ENCODE data around the gene GLYR1. TPM values are rescaled to one million over a fixed set of nuclear protein-coding genes. Genes with fewer than 3 reads are reported as not detected.

GLYR1 gene
- polyA plus RNA-seq, 6 donors from 2014 or later, result 27.8 to 49.6 (median 37.3) TPM

DNA sequence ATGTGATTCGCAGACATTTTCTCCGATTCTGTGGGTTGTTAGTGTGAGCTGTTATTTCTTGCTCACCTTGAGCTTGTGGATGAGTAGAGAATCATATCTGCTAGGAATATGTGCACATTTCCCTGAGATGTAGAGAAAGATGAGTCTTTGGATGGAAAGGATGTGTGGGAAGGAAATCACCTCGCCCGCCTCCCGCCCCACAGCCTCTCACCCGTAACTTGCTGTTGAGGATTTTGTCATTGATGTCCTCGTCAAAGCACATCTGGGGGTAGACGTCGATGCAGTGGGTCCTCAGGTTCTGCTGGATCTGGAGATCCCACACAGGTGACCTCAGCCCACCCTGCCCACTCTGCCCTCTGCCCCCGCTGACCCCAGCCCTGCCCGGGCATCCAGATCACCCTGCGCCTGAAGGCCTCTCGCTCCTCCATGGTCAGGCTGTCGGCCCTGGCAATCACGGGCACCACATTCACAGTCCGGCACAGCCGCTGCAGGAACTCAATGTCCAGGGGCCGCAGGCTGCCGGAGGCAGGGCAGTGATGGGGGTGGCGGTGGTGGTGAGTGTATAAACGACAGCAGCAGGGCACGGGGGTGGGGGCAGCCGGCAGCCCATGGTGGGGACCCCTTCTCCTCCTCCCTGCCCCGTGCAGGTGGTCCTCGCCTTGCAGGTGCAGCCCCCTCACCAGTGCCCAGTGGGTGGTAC, 63.7 kb downstream of the GLYR1 start:
- no peak overlapping the region for H3K27ac Mint-ChIP-seq
- no peaks in the 10 kb centered on the region for H3K9me3 Mint-ChIP-seq
- ATAC-seq (ENCODE audit: low read depth in 2 of 2), result no peak
- peak overlapping the region in 1 of 8 donors; percentile 29 for H3K4me3 Mint-ChIP-seq
- no peaks in the 10 kb centered on the region for H3K36me3 Mint-ChIP-seq
- H3K4me1 Mint-ChIP-seq, result peaks cover 0 to 3% (median 0%) of the 10 kb centered on the region in 3 donors
- peaks cover 0 to 7% (median 0%) of the 10 kb centered on the region in 3 donors for H3K27me3 Mint-ChIP-seq
- no peak for DNase-seq

DNA sequence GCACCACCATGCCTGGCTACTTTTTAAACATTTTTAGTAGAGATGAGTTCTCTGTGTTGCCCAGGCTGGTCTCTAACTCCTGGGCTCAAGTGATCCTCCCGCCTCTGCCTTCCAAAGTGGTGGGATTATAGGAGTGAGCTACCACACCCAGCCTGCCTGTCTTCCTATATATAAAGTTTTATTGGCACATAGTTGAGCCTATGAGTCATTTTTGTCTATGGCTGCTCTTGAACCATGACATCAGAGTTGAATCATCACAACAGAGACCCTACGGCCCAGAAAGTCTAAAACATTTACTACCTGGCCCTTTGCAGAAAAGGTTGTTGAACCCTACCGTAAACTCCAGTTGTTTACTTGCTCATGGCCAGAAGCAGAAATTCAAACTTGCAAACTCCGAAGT, 66.9 kb downstream of the GLYR1 start:
- H3K27me3 Mint-ChIP-seq, result no peaks in the 10 kb centered on the region

GRCh38 chr16:4778050-4778392, 69.1 kb downstream of the GLYR1 start:
- Mint-ChIP-seq H3K36me3 (no peaks in the 10 kb centered on the region), H3K4me1 (peaks cover 0 to 2% (median 0%) of the 10 kb centered on the region in 3 donors), H3K27ac (no peak overlapping the region), H3K27me3 (no peaks in the 10 kb centered on the region), H3K4me3 (no peak overlapping the region), H3K9me3 (no peaks in the 10 kb centered on the region)
- ATAC-seq (ENCODE audit: low read depth in 2 of 2) (no peak), DNase-seq (no peak)

More for the DNA sequence above, 66.9 kb downstream of the GLYR1 start:
- H3K27ac Mint-ChIP-seq, result no peak overlapping the region
- ATAC-seq (ENCODE audit: low read depth in 2 of 2) (no peak), DNase-seq (no peak)
- H3K36me3 Mint-ChIP-seq, result no peaks in the 10 kb centered on the region
- H3K4me1 Mint-ChIP-seq, result peaks cover 0 to 3% (median 0%) of the 10 kb centered on the region in 3 donors
- H3K9me3 Mint-ChIP-seq, result no peaks in the 10 kb centered on the region
- no peak overlapping the region for H3K4me3 Mint-ChIP-seq

DNA sequence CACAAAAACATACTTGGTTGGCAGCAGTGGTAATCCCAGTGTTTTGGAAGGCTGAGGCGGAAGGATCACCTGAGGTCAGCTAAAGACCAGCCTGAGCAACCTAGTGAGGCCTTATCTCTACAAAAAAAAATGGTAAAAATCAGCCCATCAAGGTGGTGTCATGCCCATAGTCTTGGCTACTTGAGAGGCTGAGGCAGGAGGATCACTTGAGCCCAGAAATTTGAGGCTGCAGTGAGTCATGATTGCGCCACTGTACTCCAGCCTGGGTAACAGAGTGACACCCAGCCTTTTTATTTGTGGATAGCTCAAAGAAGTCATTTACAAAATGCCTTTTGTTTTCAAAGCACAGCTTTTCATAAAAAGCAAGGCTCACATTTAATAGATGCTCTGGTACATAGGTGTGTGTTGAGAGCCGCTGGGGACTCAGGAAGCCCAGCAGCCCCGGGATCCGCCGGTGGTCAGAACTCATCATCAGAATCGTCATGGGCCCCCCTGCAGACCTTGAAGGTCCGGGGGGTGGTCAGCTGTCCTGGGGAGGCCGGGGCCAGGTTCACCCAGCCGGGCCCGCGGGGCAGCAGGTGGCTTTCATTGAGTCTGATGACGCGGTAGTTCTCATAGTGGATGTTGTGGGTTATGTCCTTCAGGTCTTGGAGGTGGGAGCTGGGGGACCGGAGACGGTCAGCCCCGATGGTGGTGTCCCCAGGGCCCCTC, 69.6 kb downstream of the GLYR1 start:
- no peak overlapping the region for H3K4me3 Mint-ChIP-seq
- no peak overlapping the region for H3K27ac Mint-ChIP-seq
- ATAC-seq (ENCODE audit: low read depth in 2 of 2) (no peak), DNase-seq (no peak)
- H3K4me1 Mint-ChIP-seq, result no peaks in the 10 kb centered on the region
- H3K36me3 Mint-ChIP-seq, result no peaks in the 10 kb centered on the region
- H3K27me3 Mint-ChIP-seq, result no peaks in the 10 kb centered on the region
- no peaks in the 10 kb centered on the region for H3K9me3 Mint-ChIP-seq

DNA sequence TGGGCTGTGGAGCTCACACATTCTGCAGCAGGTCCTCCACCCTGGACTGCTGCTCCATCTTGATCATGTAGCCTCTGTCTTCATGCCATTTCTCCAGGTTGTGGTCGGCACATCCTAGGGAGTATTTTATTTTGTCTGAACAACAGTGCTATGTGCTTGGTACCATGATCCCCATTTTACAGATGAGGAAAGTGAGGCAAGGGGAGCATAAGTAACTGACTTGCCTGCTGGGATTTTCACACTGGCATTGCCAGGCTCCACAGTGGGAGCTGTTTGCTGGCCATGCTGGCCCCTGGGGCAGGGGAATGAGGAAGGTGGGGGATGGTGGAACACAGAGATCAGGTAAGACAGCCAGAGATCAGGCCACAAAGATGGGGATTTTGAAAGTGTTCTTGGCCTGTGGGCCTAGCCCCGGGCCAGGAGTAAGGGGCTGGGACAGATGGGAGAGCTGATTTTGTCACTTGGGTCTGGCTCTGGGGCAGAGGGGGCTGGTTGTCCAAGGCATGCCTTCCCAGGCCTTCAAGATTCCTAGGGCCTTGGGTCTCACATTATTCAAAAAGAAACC, 70.9 kb downstream of the GLYR1 start:
- no peak overlapping the region for H3K4me3 Mint-ChIP-seq
- no peaks in the 10 kb centered on the region for H3K9me3 Mint-ChIP-seq
- no peaks in the 10 kb centered on the region for H3K27me3 Mint-ChIP-seq
- no peak for DNase-seq
- H3K27ac Mint-ChIP-seq, result peak overlapping the region in 1 of 6 donors; percentile 51
- no peaks in the 10 kb centered on the region for H3K36me3 Mint-ChIP-seq
- ATAC-seq (ENCODE audit: low read depth in 2 of 2), result no peak
- no peaks in the 10 kb centered on the region for H3K4me1 Mint-ChIP-seq

- Mint-ChIP-seq H3K4me3 (no peak overlapping the region), H3K9me3 (no peaks in the 10 kb centered on the region), H3K4me1 (no peaks in the 10 kb centered on the region), H3K36me3 (no peaks in the 10 kb centered on the region), H3K27me3 (no peaks in the 10 kb centered on the region), H3K27ac (no peak overlapping the region)
- DNase-seq, result no peak
- no peak for ATAC-seq (ENCODE audit: low read depth in 2 of 2)
Observed at GRCh38 chr16:4775005-4775404, 72.1 kb downstream of the GLYR1 start.

DNA sequence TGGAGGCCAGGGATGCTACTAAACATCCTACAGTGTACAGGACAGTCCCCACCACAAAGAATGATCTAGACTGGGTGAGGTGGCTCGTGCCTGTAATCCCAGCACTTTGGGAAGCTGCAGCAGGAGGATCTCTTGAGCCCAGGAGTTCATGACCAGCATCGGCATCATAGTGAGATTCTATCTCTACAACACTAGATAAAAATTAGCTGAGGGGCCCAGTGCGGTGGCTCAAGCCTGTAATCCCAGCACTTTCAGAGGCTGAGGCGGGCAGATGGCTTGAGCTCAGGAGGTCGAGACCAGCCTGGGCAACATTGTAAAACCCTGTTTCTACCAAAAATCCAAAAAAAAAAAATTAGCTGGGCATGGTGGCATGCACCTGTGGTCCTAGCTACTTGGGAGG, 74.7 kb downstream of the GLYR1 start:
- Mint-ChIP-seq H3K27ac (no peak overlapping the region), H3K9me3 (peaks cover 0 to 2% (median 0%) of the 10 kb centered on the region in 7 donors), H3K27me3 (no peaks in the 10 kb centered on the region), H3K4me3 (peak overlapping the region in 1 of 8 donors; percentile 33), H3K4me1 (peaks cover 11 to 20% (median 17%) of the 10 kb centered on the region in 3 donors), H3K36me3 (no peaks in the 10 kb centered on the region)
- DNase-seq (no peak), ATAC-seq (ENCODE audit: low read depth in 2 of 2) (no peak)

DNA sequence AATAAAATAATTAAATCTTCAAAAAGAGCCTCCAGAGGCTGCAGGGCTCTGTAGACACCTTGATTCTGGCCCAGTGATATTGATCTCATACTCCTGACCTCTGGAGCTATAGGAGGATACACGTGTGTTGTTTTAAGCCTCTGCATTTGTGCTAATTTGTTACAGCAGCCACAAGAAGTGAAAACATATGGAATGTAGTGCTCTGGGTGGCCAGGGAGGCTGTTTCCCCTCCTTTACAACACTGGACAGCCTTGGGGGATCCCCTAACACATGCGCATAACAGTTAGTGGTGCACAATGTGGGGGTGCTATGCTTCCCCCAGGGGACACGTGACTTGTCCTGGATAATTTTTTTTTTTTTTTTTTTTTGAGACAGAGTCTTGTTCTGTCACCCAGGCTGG, 75.4 kb downstream of the GLYR1 start:
- H3K4me3 Mint-ChIP-seq, result peak overlapping the region in 1 of 8 donors; percentile 15

DNA sequence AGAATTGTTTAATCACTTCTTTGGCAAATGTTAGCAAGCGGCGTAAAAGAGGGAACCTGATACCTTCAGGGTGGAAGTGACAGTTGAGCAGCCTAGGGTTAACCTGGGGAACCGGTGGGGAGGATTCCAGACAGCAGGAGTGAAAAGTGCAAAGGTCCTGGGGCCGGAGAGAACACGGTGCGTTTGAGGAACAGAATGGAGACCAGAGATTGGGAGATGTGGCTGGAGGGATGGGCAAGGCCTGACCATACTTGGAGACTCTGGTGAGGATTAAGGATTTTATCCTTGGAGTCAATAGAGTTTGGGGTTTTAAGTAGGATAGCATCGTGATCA, 77.8 kb downstream of the GLYR1 start:
- ATAC-seq (ENCODE audit: low read depth in 2 of 2), result no peak
- H3K27ac Mint-ChIP-seq, result peak overlapping the region in 4 of 6 donors; percentile 24 to 90 (median 80)
- no peaks in the 10 kb centered on the region for H3K27me3 Mint-ChIP-seq

More for the DNA sequence above, 75.4 kb downstream of the GLYR1 start:
- peaks cover 11 to 24% (median 20%) of the 10 kb centered on the region in 3 donors for H3K4me1 Mint-ChIP-seq
- ATAC-seq (ENCODE audit: low read depth in 2 of 2) (no peak), DNase-seq (no peak)
- H3K36me3 Mint-ChIP-seq, result no peaks in the 10 kb centered on the region
- peaks cover 0 to 2% (median 0%) of the 10 kb centered on the region in 7 donors for H3K9me3 Mint-ChIP-seq
- H3K27ac Mint-ChIP-seq, result peak overlapping the region in 1 of 6 donors; percentile 52
- H3K27me3 Mint-ChIP-seq, result no peaks in the 10 kb centered on the region

GRCh38 chr16:4768549-4769305, 78.4 kb downstream of the GLYR1 start:
- H3K27ac Mint-ChIP-seq, result peak overlapping the region in 5 of 6 donors; percentile 25 to 97 (median 86)
- peak; percentile 63 for DNase-seq
- H3K4me1 Mint-ChIP-seq, result peaks cover 18 to 34% (median 33%) of the 10 kb centered on the region in 3 donors
- H3K9me3 Mint-ChIP-seq, result peaks cover 0 to 2% (median 0%) of the 10 kb centered on the region in 7 donors
- no peaks in the 10 kb centered on the region for H3K27me3 Mint-ChIP-seq
- ATAC-seq (ENCODE audit: low read depth in 2 of 2), result peak; percentile 33 to 43
- no peaks in the 10 kb centered on the region for H3K36me3 Mint-ChIP-seq
- peak overlapping the region; percentile 90 to 95 (median 93) for H3K4me3 Mint-ChIP-seq

More for the DNA sequence above, 77.8 kb downstream of the GLYR1 start:
- Mint-ChIP-seq H3K9me3 (peaks cover 0 to 2% (median 0%) of the 10 kb centered on the region in 7 donors), H3K4me1 (peaks cover 18 to 34% (median 33%) of the 10 kb centered on the region in 3 donors), H3K4me3 (peak overlapping the region; percentile 90 to 95 (median 93)), H3K36me3 (no peaks in the 10 kb centered on the region)
- DNase-seq, result no peak

DNA sequence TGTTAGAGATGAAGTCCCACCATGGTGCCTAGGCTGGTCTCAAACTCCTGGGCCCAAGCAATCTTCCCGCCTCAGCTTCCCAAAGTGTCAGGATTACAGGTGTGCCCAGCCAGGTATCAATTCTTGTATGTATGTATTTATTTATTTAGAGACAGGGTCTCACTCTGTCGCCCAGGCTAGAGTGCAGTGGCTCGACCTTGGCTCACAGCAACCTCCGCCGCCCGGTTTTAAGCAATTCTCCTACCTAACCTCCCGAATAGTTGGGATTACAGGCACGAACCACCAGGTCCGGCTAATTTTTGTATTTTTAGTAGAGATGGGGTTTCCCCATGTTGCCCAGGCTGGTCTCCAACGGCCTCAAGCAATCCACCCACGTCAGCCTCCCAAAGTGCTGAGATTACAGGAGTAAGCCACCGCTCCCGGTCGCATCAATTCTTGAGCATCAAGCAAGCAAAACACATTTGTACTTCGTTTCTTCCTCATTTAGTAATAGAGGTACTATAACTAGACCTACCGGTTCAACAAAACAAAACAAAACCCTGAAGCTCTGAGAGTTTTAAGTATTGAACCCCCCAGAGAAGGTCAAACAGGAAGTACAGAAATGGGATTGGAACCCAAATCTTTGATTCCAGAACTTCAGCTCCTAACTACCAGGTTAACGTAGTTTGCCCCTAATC, 79.1 kb downstream of the GLYR1 start:
- Mint-ChIP-seq H3K4me1 (peaks cover 18 to 35% (median 34%) of the 10 kb centered on the region in 3 donors), H3K9me3 (peaks cover 0 to 2% (median 0%) of the 10 kb centered on the region in 7 donors), H3K4me3 (peak overlapping the region; percentile 90 to 95 (median 93)), H3K36me3 (no peaks in the 10 kb centered on the region), H3K27ac (peak overlapping the region; percentile 27 to 97 (median 74)), H3K27me3 (no peaks in the 10 kb centered on the region)
- no peak for ATAC-seq (ENCODE audit: low read depth in 2 of 2)
- DNase-seq, result no peak

- Mint-ChIP-seq H3K4me1 (peaks cover 22 to 42% (median 38%) of the 10 kb centered on the region in 3 donors), H3K4me3 (peak within 1 kb of the TSS; percentile 92 to 95 (median 94)), H3K9me3 (peaks cover 0 to 2% (median 0%) of the 10 kb centered on the region in 7 donors), H3K27me3 (no peaks in the 10 kb centered on the region), H3K36me3 (no peaks in the 10 kb centered on the region), H3K27ac (peak within 1 kb of the TSS; percentile 76 to 97 (median 85))
- ATAC-seq (ENCODE audit: low read depth in 2 of 2) (peak; percentile 97 to 99), DNase-seq (peak; percentile 94)
Observed at GRCh38 chr16:4766875-4767628, 80.0 kb downstream of the GLYR1 start, which contains the start of gene ZNF500. Gene ZNF500 (minus strand): TSS chr16:4767162. CDS start chr16:4765978, 1,184 bp downstream.

Measured in naive B cell (primary cell).